GM18517 (cell line): ENCODE measurements around the gene SELENOS.

ENCODE experiments used
- ATAC-seq: cut with Tn5 transposase; IDR thresholded peaks from one replicate; pipeline ENCODE4 v1.9.1; 2021; ENCODE audit warnings: mild to moderate bottlenecking, moderate library complexity; ENCODE audit not compliant: unreplicated experiment

Gene SELENOS

GRCh38 chr15:101277038-101277822, at the start of gene SELENOS:
Gene SELENOS, minus strand, starts transcription at chr15:101277485. Its CDS starts 68 bp downstream, at chr15:101277417.
- ATAC-seq: peak; percentile 75

- no peak for ATAC-seq
These were observed 49.3 kb upstream of the SELENOS start for GRCh38 chr15:101326462-101327146.

- no peak for ATAC-seq
These were observed 48.7 kb upstream of the SELENOS start for GRCh38 chr15:101326026-101326315.

DNA sequence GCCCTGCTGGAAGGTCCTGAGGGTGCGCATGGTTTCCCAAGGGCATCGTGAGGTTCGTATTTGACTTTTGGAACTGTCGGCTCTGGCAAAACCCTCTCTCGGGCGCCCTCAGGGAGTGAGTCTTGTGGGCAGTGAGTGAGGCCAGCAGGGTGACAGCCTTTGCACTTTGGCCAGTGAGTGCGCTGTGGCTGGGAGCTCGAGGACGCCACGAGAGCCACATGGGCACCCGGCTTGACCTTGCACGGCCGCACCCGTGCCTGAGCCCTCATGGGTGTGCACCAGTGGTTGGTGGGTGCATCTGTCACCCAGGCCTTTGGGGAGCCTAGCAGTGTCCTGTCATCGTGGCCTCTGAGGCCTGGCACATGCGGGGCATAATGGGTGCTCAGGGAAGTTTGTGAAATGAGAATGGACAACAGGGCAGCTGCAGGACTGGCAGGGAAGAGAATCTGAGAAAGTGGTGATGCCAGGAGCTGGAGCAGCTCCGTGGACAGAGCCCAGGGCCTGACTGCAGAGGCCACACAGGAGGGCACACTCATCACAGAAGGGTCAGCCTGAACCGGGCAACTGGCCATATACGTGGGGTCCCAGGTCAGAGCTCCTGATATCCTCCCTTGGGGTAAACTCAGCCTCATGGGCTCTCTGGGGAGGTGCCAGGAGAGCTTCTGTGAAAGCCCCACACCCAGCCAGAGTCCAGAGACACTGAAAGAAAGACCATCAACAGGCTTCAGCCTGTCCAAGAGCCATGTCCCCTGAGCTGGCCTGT, 48.2 kb upstream of the SELENOS start:
- ATAC-seq: no peak

DNA sequence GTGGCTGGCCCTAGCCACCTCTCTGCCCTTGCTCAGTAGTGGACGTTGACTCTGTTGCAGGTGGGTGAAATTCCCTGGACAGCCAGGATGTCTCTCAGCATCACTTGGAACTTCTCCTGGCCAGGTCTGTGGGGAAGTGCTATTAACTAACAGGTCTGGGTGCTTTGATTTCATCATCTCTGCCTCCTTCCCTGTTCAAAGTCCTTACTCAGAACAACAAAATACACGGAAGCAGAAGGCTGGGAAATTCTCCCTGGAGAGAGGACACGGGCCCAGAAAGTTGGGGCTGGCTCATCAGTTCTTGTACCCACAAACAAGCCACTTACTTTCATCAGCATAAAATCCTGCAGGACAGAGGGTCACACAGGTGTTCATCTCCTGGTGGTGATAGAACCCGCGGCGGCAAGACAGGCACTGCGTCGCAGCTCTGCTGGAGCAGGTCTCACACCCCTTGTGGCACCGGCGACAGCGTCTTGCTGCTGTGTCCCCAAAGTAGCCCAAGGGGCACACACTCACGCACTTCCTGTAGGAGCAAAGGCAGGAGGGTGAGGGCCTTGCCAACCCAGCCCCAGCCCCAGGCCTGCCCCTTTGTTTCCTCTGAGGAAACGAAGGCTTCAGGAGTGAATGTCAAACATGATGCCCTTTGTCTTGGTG, 47.4 kb upstream of the SELENOS start:
- no peak for ATAC-seq

- no peak for ATAC-seq
These were observed 46.7 kb upstream of the SELENOS start for GRCh38 chr15:101323793-101324523.

DNA sequence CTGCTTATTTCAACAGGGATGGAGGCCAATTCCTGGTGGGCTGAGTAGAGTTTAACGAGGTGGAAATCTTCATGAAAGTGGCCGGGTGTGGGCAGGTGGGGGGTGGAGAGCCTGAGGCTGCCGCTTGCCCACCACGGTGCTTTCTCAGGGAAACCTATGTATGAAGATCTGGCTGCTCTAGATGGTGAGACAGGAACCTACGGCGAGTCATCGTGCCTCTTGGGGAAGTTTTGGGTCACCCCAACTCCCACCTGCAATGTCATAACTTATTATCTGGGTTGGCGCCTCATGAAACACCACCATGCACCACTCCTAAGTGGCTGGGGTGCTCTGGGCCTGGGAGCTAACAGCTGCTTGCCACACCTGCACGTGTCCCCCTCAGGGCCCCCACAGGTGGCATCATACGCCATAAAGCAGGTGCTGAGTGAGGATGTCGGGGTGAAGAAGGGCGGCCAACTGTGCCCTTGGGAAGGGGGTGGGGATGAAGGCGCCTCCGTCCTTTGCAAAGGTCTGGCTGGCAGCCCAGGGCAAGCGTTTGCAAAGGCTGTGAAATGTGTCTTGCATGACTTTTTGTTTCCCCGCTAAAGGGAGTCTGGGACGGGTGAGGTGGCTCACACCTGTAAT, 45.7 kb upstream of the SELENOS start:
- ATAC-seq: no peak

- ATAC-seq: no peak
These were observed 44.9 kb upstream of the SELENOS start for GRCh38 chr15:101322016-101322695.

- no peak for ATAC-seq
These were observed 43.3 kb upstream of the SELENOS start for GRCh38 chr15:101320501-101321052.

DNA sequence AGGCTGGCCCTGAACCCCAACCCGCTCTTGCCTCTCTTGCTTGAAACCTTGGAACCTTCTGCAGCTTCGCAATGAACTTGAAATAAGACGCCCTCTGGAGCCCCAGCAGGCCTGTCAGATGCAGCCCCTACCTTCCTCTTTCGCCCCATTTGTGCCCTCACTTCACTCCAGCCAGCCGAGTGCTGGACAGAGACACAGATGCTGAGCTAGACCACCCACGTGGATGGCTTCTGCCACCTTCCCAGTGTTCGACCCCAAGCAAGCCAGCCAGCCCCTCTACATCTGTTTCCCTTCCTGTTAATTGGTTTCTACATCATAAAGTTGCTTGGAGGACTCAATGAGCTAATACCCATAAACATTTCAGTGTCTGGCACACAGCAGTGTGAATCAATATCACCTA, 41.6 kb upstream of the SELENOS start:
- no peak for ATAC-seq

DNA sequence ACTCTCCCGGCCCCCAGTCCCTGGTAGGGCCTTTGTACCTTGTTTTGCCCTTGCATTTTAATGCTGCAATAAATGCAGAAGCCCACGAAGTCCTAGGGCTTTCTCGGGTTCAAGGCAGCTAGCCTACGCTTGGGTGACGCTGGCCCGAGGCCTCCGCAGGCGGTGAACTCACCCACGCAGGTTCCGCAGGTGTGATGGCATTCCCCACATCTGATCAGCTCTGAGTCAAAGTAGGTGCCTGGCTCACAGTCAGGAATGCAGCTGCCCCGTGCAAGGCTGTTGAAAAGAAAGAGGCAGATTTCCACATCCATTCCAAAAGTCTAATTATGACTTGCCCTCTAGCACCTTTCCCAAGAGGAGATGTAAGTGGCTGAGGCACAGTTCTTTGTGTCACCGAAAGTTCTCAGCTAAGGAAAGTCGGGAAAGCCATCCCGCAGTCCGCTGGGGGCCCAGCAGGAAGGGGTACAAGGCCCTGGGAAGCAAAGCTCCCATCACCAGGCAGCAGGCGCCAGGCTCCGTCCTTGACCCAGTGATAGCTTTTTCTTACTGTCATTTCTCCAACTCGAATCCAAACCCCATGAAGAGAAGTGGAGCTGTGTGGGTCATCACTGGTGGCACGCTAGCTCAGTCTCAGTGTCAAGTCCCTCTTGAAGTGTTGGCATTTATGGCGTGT, 41.0 kb upstream of the SELENOS start:
- no peak for ATAC-seq

DNA sequence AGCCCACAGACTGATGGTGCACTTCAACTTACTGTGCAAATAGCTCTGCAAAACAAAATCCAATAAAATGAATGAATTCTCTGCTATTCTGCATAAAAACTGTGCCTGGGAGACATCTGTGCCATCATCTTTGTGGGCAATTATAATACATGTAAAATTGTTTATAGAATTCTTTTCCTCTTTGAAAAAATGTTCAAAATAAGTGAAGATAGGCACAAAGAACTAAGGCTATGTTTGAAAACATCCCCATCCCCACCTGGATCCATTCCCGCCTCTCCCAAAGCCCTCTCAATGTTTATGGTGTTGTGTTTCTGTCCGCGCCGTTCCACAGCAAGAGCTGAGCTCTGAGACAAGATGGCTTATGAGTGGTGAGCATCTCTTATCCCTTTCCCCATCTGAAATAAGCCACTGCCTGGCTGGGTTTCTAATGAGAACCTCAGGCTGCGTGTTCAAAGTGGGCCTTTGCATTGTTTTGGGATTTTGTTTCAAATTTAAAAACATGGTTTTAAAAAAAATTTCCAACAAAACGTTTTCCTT, 40.1 kb upstream of the SELENOS start:
- no peak for ATAC-seq

DNA sequence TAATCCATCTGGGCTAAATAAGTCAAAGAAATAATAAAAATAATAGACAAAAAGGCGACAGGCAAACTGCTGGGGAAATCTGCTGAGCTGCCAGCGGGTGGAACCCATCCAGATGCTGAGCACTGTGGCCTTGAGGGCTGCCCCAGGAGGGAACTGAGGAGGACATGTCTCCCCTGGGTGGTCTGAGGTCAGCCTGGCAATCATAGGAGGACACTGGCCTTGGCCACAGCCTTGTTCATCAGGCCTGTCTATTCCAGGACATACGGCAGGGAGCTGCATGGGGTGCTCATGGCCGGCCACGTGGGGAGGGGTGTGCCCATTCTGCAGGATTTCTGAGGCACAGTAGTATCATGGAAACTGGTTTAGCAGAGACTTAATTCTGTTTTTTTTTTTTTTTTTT, 39.2 kb upstream of the SELENOS start:
- ATAC-seq: no peak

DNA sequence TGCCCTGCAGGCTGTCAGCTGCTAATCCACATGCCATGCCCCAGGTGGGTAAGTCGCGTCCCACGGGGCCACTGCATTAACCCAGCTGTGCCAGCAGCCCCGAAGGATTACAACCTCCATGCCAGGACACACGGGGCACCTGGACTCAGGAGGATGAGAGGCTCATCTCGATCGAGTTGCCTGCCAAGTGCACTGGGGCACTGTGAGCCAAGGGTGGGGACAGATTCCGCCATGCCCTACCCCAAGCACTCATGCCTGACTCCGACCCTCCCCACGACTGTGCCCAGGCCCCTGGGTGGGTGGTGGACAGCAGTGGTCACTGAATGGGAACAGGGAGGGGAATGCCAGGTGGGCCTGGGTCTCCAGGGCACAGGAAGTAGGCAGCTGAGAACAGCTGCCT, 38.5 kb upstream of the SELENOS start:
- no peak for ATAC-seq

DNA sequence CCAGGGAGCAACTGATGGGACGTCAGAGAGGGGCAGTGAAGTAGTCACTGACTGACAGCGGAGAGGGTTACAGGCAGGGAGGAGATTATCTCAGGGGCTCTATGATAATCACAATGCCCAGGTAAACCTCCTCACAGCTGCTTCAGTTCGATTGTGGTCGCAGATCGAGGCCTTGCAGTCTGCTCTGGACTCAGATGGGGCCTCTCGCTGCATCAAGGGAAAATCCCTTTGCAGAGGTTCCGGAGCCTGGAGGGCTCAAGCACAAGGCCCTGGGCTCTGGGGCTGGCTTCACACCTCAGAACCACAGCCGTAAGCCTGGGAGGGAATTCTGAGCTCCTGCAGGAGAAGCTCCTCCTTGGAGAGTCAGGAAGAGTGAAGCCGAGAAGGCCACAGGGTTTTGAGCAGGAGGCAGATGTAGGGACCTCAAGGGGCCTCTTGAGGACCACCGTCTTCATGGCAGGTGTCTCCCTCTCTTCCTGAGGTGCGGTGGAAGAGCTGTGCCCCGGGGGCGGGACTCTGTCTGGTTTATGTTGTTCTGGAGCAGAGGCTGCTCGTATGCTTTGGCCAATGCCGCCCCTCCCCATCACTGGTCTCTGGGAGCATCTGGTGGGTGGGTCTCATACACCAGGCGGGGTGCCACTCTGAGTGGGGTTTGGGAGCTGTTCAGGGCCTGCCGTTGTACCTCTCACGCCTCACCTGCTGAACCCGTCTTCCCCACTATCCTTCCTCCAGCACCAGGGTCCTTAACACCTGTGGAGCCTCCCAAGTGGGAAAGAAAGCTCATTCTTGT, 37.2 kb upstream of the SELENOS start:
- ATAC-seq: no peak

DNA sequence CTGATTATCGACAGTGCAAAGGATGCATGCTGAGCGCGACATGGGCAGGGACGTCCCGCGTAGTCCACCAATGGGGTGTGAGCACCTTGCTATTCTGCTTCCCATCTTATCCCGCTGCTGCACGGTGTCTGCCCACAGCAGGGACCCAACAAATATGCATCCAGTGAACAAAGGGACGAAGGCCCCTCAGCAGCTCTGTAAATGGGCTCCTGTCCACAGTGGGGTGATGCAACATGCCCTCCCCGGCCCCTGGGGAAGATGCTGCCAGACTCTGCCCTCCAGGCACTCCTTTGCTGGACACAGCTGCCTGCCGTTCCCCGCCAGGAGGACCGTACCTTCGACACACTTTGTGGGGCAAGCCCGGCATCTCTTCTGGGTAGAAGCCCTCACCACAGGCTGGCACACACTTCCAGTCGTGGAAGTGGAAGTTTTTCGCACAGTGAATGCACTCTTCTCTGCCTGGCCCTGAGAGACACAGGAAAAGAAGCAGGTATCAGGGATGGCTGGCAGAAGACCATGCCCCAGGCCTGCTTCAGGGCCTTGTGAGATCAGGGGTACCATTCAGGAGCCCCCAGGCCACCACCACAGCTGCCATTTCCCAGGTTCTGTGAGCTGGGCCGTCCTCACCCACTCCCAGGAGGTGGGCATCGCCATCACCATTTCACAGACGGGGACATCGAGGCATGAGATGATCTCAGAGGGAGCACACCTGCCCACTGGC, 35.9 kb upstream of the SELENOS start:
- no peak for ATAC-seq

GRCh38 chr15:101310508-101310907, 33.2 kb upstream of the SELENOS start:
- ATAC-seq: no peak
